ENCODE measurements around the gene ZFP90.
"Not testable (repeated sequence)": the region's sequence is repeated elsewhere in the genome, so short reads cannot be mapped to it uniquely, and the experiment has no call there.

Gene ZFP90

GRCh38 chr16:68548947-68549346 is 9.9 kb downstream of the ZFP90 start:
- FAIRE-seq (no peak), DNase-seq (ENCODE audit: insufficient read length, low spot score) (no peak)
- no peak for TF ChIP-seq CTCF (IDR thresholded peaks at IDR 0.05; ENCODE audit: insufficient read depth, missing control alignments)

- FAIRE-seq (no peak), DNase-seq (ENCODE audit: insufficient read length, low spot score) (no peak)
- no peak for TF ChIP-seq CTCF (IDR thresholded peaks at IDR 0.05; ENCODE audit: insufficient read depth, missing control alignments)
These were observed 14.1 kb downstream of the ZFP90 start for GRCh38 chr16:68553186-68553585.

- not testable (repeated sequence) for FAIRE-seq; DNase-seq (ENCODE audit: insufficient read length, low spot score)
These were observed 21.2 kb downstream of the ZFP90 start for GRCh38 chr16:68560341-68560740.

GRCh38 chr16:68563631-68564381 is 24.7 kb downstream of the ZFP90 start:
- no peak for FAIRE-seq
- DNase-seq (ENCODE audit: insufficient read length, low spot score): no peak
- TF ChIP-seq CTCF (IDR thresholded peaks at IDR 0.05; ENCODE audit: insufficient read depth, missing control alignments): no peak

GRCh38 chr16:68564382-68564985 is 25.4 kb downstream of the ZFP90 start:
- FAIRE-seq: no peak
- no peak for TF ChIP-seq CTCF (IDR thresholded peaks at IDR 0.05; ENCODE audit: insufficient read depth, missing control alignments)

GRCh38 chr16:68574479-68574878 is 35.4 kb downstream of the ZFP90 start:
- DNase-seq (ENCODE audit: insufficient read length, low spot score) (no peak), FAIRE-seq (no peak)
- TF ChIP-seq CTCF (IDR thresholded peaks at IDR 0.05; ENCODE audit: insufficient read depth, missing control alignments): no peak

More at GRCh38 chr16:68564382-68564985, 25.4 kb downstream of the ZFP90 start:
- no peak for DNase-seq (ENCODE audit: insufficient read length, low spot score)

- DNase-seq (ENCODE audit: insufficient read length, low spot score): no peak
- FAIRE-seq: no peak
- TF ChIP-seq CTCF (IDR thresholded peaks at IDR 0.05; ENCODE audit: insufficient read depth, missing control alignments): no peak
These were observed 36.0 kb downstream of the ZFP90 start for GRCh38 chr16:68575082-68575481.
